Measurements from ENCODE around the gene AJAP1.

The AJAP1 gene

DNA sequence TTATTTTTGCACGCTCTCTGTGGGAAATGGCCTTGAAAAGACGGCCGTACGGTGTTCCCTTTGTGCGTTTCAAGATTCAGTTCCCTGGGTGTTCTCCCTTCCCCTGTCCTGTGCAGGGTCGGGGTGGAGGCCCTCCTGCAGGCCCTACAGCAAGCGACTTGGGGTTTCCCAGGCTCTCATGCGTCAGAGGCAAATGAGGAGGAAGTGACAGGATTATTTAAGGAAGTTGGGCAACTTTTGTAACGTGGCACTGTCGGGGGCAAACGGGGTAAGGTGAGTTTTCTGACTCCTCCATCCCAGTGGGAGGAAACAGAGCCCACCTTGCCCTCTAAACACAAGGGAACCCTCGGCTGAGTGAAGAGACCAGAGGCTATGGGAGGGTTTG lies 16.1 kb upstream of the AJAP1 start:
- Histone ChIP-seq H3K4me3 (ENCODE audit: low read depth, low read length) (no peak overlapping the region), H3K27me3 (replicated peaks) (no peaks in the 10 kb centered on the region), H3K36me3 (replicated peaks) (no peaks in the 10 kb centered on the region), H3K27ac (no peak overlapping the region)
- DNase-seq, result no peak
- in situ Hi-C loops (cut with HindIII; ENCODE audit: low pct_ligation_motif_present, low sequenced_read_pairs), result no loop called here
- TF ChIP-seq CTCF (IDR thresholded peaks at IDR 0.05; ENCODE audit: low read depth, low read length, missing control alignments), result no peak

DNA sequence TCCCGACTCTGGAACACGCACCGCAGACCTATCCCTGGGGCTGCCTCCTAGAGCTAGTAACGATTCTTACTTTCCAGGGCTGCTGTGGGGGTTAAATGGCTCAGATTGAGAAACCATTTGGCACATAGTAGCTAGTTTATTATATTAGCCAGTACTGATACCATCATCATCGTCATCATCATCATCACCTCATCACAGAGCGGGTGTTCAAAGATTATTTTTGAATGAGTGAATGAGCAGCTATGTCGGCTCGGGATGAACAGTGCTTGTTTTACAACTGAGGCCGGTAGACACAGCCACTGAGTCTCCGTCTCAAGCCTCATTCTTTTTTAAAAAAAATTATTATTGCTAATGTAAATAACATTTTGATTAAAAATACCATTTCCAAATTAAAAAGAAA lies 13.5 kb upstream of the AJAP1 start:
- H3K27me3 ChIP-seq (replicated peaks), result no peaks in the 10 kb centered on the region
- no peak for DNase-seq
- no peak overlapping the region for H3K4me3 ChIP-seq (ENCODE audit: low read depth, low read length)
- in situ Hi-C loops (cut with HindIII; ENCODE audit: low pct_ligation_motif_present, low sequenced_read_pairs), result no loop called here
- H3K36me3 ChIP-seq (replicated peaks), result no peaks in the 10 kb centered on the region
- H3K27ac ChIP-seq, result no peak overlapping the region
- TF ChIP-seq CTCF (IDR thresholded peaks at IDR 0.05; ENCODE audit: low read depth, low read length, missing control alignments), result no peak

DNA sequence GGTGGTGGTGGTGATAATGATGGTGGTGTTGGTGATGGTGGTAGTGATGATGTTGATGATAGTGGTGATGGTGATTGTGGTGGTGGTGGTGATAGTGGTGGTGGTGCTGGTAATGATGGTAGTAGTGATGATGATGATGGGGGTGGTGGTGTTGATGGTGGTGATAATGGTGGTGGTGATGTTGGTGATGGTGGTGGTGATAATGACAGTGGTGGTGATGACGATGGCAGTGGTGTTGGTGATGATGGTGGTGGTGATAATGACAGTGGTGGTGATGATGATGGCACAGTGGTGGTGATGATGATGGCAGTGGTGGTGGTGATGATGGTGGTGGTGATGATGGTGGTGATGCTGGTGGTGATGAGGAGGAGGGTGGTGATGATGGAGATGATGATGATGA lies 7.0 kb upstream of the AJAP1 start:
- Histone ChIP-seq H3K27me3 (replicated peaks) (no peaks in the 10 kb centered on the region), H3K36me3 (replicated peaks) (no peaks in the 10 kb centered on the region), H3K27ac (no peak overlapping the region), H3K4me3 (ENCODE audit: low read depth, low read length) (no peak overlapping the region)
- TF ChIP-seq CTCF (IDR thresholded peaks at IDR 0.05; ENCODE audit: low read depth, low read length, missing control alignments), result no peak
- DNase-seq, result no peak
- in situ Hi-C loops (cut with HindIII; ENCODE audit: low pct_ligation_motif_present, low sequenced_read_pairs), result no loop called here

DNA sequence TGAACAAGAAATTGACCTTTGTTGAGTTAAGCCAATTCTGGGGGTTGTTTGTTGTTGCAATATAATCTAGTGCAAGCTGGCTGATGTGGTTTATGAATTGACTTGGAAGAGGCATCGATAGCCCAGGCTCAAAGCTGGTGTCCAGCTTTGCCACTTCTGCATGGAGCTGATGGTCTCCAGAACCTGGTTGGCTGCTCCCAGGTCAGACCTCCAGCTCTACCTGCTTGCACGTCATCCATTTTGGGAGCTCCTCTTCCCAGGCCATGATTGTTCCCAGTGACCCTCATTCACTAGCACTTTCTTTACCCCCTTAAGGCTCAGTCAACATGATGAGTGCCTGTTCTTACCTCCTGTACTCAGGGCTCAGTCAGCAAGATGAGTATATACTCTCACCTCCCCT lies 5.8 kb upstream of the AJAP1 start:
- Histone ChIP-seq H3K4me3 (ENCODE audit: low read depth, low read length) (no peak overlapping the region), H3K27ac (no peak overlapping the region), H3K27me3 (replicated peaks) (peaks cover 1% of the 10 kb centered on the region), H3K36me3 (replicated peaks) (no peaks in the 10 kb centered on the region)
- in situ Hi-C loops (cut with HindIII; ENCODE audit: low pct_ligation_motif_present, low sequenced_read_pairs), result no loop called here
- no peak for DNase-seq
- TF ChIP-seq CTCF (IDR thresholded peaks at IDR 0.05; ENCODE audit: low read depth, low read length, missing control alignments), result no peak

DNA sequence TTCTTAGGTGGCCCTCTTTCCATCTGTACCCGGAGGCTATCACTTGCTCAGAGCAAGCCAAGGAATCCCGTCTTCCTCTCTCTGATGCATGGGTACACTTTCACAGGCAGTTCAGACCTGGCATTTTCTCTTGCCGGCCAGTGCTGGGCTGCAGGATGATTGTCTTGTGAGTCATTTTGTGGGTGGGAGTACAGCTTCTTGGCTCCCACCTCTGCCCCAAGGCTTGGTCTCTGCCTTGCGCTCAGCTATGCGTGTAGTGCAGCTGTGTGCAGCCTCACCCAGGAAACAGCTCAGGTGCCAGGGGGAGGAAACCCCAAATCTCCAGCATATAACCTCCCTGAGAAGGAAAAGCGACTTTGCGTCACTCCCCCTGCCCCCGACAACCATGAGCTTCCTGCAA lies 3.9 kb upstream of the AJAP1 start:
- DNase-seq, result peak; percentile 48
- TF ChIP-seq CTCF (IDR thresholded peaks at IDR 0.05; ENCODE audit: low read depth, low read length, missing control alignments), result no peak
- H3K36me3 ChIP-seq (replicated peaks), result no peaks in the 10 kb centered on the region
- no peak overlapping the region for H3K27ac ChIP-seq
- H3K27me3 ChIP-seq (replicated peaks), result peaks cover 10% of the 10 kb centered on the region
- no peak overlapping the region for H3K4me3 ChIP-seq (ENCODE audit: low read depth, low read length)
- in situ Hi-C loops (cut with HindIII; ENCODE audit: low pct_ligation_motif_present, low sequenced_read_pairs), result no loop called here

GRCh38 chr1:4650981-4651380 lies 3.4 kb upstream of the AJAP1 start:
- Histone ChIP-seq H3K27ac (no peak overlapping the region), H3K27me3 (replicated peaks) (peaks cover 12% of the 10 kb centered on the region), H3K36me3 (replicated peaks) (no peaks in the 10 kb centered on the region), H3K4me3 (ENCODE audit: low read depth, low read length) (no peak overlapping the region)
- in situ Hi-C loops (cut with HindIII; ENCODE audit: low pct_ligation_motif_present, low sequenced_read_pairs), result no loop called here
- no peak for DNase-seq
- no peak for TF ChIP-seq CTCF (IDR thresholded peaks at IDR 0.05; ENCODE audit: low read depth, low read length, missing control alignments)
